GM23248 (cell line): ENCODE results near the gene KIF21A. TPM values are rescaled to one million over a fixed set of nuclear protein-coding genes. Genes with fewer than 3 reads are reported as not detected.

ENCODE experiments used
- DNase-seq: peaks from one replicate; pipeline ENCODE4 v3.0.0-alpha.2; 2015
- H2AFZ ChIP-seq: fragments of 200-600 bp; sonication (generic); 2 replicates; pipeline ENCODE4 v1.6.1; 2016; ENCODE audit warnings: antibody characterized with exemption
- H3F3A ChIP-seq: fragments of 200-600 bp; sonication (generic); 2 replicates; pipeline ENCODE4 v1.6.1; 2016; ENCODE audit warnings: mild to moderate bottlenecking, antibody characterized with exemption, mixed run types; ENCODE audit not compliant: insufficient read depth
- H3K27ac ChIP-seq: fragments of 200-600 bp; sonication (generic); 2 replicates; pipeline ENCODE4 v1.5.1; 2016; ENCODE audit warnings: mild to moderate bottlenecking
- H3K27me3 ChIP-seq: fragments of 200-600 bp; sonication (generic); replicated peaks from 2 replicates; pipeline ENCODE4 v1.6.1; 2016; ENCODE audit warnings: mild to moderate bottlenecking; ENCODE audit not compliant: insufficient read depth
- H3K36me3 ChIP-seq: fragments of 200-600 bp; sonication (generic); 2 replicates; pipeline ENCODE4 v1.6.1; 2016; ENCODE audit warnings: low read depth, mild to moderate bottlenecking
- H3K4me1 ChIP-seq: fragments of 200-600 bp; sonication (generic); 2 replicates; pipeline ENCODE4 v1.6.1; 2016; ENCODE audit warnings: mild to moderate bottlenecking; ENCODE audit not compliant: insufficient read depth
- H3K4me2 ChIP-seq: fragments of 200-600 bp; sonication (generic); one replicate; pipeline ENCODE4 v1.6.1; 2016; ENCODE audit warnings: mild to moderate bottlenecking; ENCODE audit not compliant: unreplicated experiment
- H3K4me3 ChIP-seq: fragments of 200-600 bp; sonication (generic); 2 replicates; pipeline ENCODE4 v1.5.1; 2016; ENCODE audit warnings: mild to moderate bottlenecking
- H3K79me2 ChIP-seq: fragments of 200-600 bp; sonication (generic); 2 replicates; pipeline ENCODE4 v1.6.1; 2016; ENCODE audit warnings: mild to moderate bottlenecking; ENCODE audit not compliant: insufficient read depth
- H3K9ac ChIP-seq: fragments of 200-600 bp; sonication (generic); 2 replicates; pipeline ENCODE4 v1.6.1; 2016; ENCODE audit warnings: mild to moderate bottlenecking
- H3K9me2 ChIP-seq: fragments of 200-600 bp; sonication (generic); 2 replicates; pipeline ENCODE4 v1.6.1; 2016; ENCODE audit warnings: mixed run types, mild to moderate bottlenecking, moderate library complexity; ENCODE audit not compliant: insufficient read depth
- H3K9me3 ChIP-seq: fragments of 200-600 bp; sonication (generic); one replicate; pipeline ENCODE4 v1.6.1; 2017; ENCODE audit warnings: low read depth
- H4K20me1 ChIP-seq: fragments of 200-600 bp; sonication (generic); 2 replicates; pipeline ENCODE4 v1.6.0; 2016; ENCODE audit not compliant: insufficient read depth
- EZH2 ChIP-seq: fragments of 200-600 bp; sonication (generic); IDR thresholded peaks from 2 replicates; pipeline ENCODE4 v1.6.1; 2018; ENCODE audit warnings: antibody characterized with exemption, mild to moderate bottlenecking; ENCODE audit not compliant: insufficient read depth, poor library complexity, severe bottlenecking
- EZH2phosphoT487 ChIP-seq: fragments of 200-600 bp; sonication (generic); IDR thresholded peaks from 2 replicates; pipeline ENCODE4 v1.6.1; 2018; ENCODE audit warnings: antibody characterized with exemption, moderate library complexity, mild to moderate bottlenecking, low read depth; ENCODE audit not compliant: insufficient read depth
- WGBS, 2 experiments: methylation state at CpG; one replicate each; pipeline ENCODE4 v1.1.6; 2015 to 2017; ENCODE audit warnings: low lambda C conversion rate in 2 of 2, low coverage in 1 of 2; ENCODE audit errors: missing lambda C conversion rate in 2 of 2; 5-methylcytosine and 5-hydroxymethylcytosine counted together
- in situ Hi-C: fragments of 300-500 bp; cut with MboI; formaldehyde crosslinking; loops from 2 replicates; pipeline ENCODE4 v1.15.0; 2020
- polyA plus RNA-seq: library from polyadenylated mRNA; unstranded; fragments of >200 nt; fragmentation: Nextera tagmentation; extraction: Ambion mirVana; gene quantifications from 2 replicates; pipeline ENCODE4 v1.2.1, GENCODE V29; 2016
- total RNA-seq: library from RNA; depleted of rRNA; stranded (reverse); fragments of >200 nt; shearing (Covaris generic); gene quantifications from 2 replicates; pipeline ENCODE4 v1.2.3, GENCODE V29; 2014

Gene KIF21A
- total and polyA plus RNA-seq, 2 experiments from 2014 or later: 1.1 to 2.4 TPM

DNA sequence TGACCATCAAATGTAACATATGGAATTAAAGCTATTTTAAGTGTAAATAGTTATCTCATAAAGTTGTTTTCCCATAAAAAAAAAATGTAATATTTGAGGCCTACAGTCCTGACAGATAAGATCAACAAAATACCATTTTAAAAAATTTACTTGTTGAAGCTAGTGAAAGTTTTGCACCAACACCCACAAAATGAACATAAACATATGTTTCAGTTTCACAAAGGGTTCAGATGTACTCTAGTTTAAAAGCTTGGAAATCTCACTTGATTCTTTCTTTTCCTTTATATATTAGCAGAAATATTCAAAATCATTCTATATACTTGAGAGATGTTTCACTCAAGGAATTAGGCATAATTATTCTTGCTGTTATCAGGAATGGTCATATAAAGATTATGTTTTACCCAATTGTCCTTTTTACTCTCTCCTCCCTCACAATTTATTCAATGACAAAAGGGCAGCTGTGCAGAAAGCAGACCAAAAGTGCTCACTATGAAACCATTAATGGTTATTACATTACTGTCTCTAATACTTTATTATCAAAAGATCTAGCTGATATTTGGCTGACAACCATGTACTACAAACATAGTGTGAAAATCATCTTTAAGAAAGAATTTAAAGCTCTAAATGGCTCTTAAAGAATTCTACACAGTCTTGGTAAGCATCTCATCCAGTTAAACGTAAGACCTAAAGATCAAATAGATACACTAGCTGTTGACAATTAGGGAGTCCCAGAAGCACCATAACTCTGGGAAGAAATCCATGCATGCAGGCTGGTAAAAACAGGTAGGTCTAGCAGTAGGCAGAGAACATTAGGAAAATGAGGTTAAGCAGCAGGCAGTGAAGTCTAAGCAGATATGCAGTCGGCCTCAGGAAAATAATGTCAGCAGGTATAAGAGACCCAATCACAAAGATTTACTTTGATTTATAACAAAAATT is 28.8 kb downstream of the KIF21A start:
- no peaks in the 10 kb centered on the region for H4K20me1 ChIP-seq
- no peaks in the 10 kb centered on the region for H3K79me2 ChIP-seq
- H3F3A ChIP-seq: no peaks in the 10 kb centered on the region
- WGBS, 2 experiments: 82 to 92% methylated on average over 2 of the region's 2 CpGs
- no peak overlapping the region for H3K27ac ChIP-seq
- no peak for DNase-seq
- H2AFZ ChIP-seq: no peak overlapping the region
- H3K4me2 ChIP-seq: no peak overlapping the region
- H3K9ac ChIP-seq: no peak overlapping the region
- no peaks in the 10 kb centered on the region for H3K4me1 ChIP-seq
- no peaks in the 10 kb centered on the region for H3K36me3 ChIP-seq
- no peak for TF ChIP-seq EZH2phosphoT487
- TF ChIP-seq EZH2: no peak
- in situ Hi-C loops: no loop called here
- no peak overlapping the region for H3K4me3 ChIP-seq
- no peaks in the 10 kb centered on the region for H3K9me2 ChIP-seq
- H3K9me3 ChIP-seq: no peaks in the 10 kb centered on the region
- no peaks in the 10 kb centered on the region for H3K27me3 ChIP-seq

GRCh38 chr12:39412210-39412609 is 30.7 kb downstream of the KIF21A start:
- H3K27me3 ChIP-seq: no peaks in the 10 kb centered on the region
- no peaks in the 10 kb centered on the region for H3K9me2 ChIP-seq
- no peak overlapping the region for H3K27ac ChIP-seq
- no peaks in the 10 kb centered on the region for H3K79me2 ChIP-seq
- H3K9ac ChIP-seq: no peak overlapping the region
- no peaks in the 10 kb centered on the region for H3K36me3 ChIP-seq
- in situ Hi-C loops: no loop called here
- H3K9me3 ChIP-seq: no peaks in the 10 kb centered on the region
- 61 to 63% methylated on average over 6 of the region's 6 CpGs for WGBS, 2 experiments
- no peaks in the 10 kb centered on the region for H4K20me1 ChIP-seq
- H3K4me1 ChIP-seq: no peaks in the 10 kb centered on the region
- H2AFZ ChIP-seq: no peak overlapping the region
- no peak overlapping the region for H3K4me3 ChIP-seq
- H3K4me2 ChIP-seq: no peak overlapping the region
- H3F3A ChIP-seq: no peaks in the 10 kb centered on the region
- TF ChIP-seq EZH2: no peak
- TF ChIP-seq EZH2phosphoT487: no peak
- DNase-seq: no peak

DNA sequence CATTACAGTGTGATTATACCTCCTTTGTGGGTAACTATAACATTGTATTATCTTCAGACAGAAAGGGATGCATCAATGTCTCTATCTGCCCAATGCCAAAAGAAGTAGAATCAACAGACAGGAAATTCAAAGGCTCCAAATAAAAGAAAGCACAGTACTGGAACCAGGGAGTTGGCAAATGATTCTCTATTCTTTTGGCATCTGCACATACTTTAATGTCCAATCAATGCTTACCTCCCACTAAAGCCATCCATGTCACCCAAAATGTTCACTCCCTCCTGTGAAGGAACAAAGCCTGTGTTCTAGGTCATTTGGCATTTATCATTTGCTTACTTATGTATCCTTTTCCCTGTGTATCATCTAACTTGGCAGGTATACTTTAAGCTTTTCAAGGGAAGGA is 36.7 kb downstream of the KIF21A start:
- Histone ChIP-seq H3K4me1 (no peaks in the 10 kb centered on the region), H3K27ac (no peak overlapping the region), H3K27me3 (no peaks in the 10 kb centered on the region), H2AFZ (no peak overlapping the region), H3K4me2 (no peak overlapping the region), H3K9me2 (no peaks in the 10 kb centered on the region), H3K4me3 (no peak overlapping the region), H3K79me2 (no peaks in the 10 kb centered on the region), H3K9me3 (no peaks in the 10 kb centered on the region), H3F3A (no peaks in the 10 kb centered on the region), H3K36me3 (no peaks in the 10 kb centered on the region), H3K9ac (no peak overlapping the region), H4K20me1 (no peaks in the 10 kb centered on the region)
- TF ChIP-seq EZH2phosphoT487 (no peak), EZH2 (no peak)
- DNase-seq: no peak
- in situ Hi-C loops: no loop called here

DNA sequence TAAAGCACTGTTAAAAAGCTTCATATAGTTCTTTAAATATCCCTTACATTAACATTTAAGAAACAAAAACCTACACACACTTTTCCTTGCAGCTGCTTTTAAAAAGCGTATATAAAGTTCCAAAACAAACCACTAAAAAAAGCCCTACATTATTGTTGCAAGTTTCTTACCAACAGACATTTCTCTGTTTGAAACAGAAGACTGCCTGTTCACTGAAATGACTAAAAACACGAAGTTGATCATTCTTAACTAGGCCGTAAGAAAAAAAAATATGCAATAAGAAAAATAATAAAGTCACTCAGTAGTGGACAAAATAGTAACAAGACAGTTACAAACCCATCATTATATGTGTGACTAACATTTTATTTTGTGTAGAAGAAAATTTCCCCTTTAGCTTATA is 37.3 kb downstream of the KIF21A start:
- Histone ChIP-seq H3K4me2 (no peak overlapping the region), H3K36me3 (no peaks in the 10 kb centered on the region), H3K4me1 (no peaks in the 10 kb centered on the region), H3K9ac (no peak overlapping the region), H3F3A (no peaks in the 10 kb centered on the region), H2AFZ (no peak overlapping the region), H3K27me3 (no peaks in the 10 kb centered on the region), H3K27ac (no peak overlapping the region), H4K20me1 (no peaks in the 10 kb centered on the region), H3K79me2 (no peaks in the 10 kb centered on the region), H3K4me3 (no peak overlapping the region), H3K9me3 (no peaks in the 10 kb centered on the region), H3K9me2 (no peaks in the 10 kb centered on the region)
- TF ChIP-seq EZH2phosphoT487: no peak
- TF ChIP-seq EZH2: no peak
- DNase-seq: no peak
- WGBS, 2 experiments: 93% methylated on average over 3 of the region's 3 CpGs
- in situ Hi-C loops: no loop called here

DNA sequence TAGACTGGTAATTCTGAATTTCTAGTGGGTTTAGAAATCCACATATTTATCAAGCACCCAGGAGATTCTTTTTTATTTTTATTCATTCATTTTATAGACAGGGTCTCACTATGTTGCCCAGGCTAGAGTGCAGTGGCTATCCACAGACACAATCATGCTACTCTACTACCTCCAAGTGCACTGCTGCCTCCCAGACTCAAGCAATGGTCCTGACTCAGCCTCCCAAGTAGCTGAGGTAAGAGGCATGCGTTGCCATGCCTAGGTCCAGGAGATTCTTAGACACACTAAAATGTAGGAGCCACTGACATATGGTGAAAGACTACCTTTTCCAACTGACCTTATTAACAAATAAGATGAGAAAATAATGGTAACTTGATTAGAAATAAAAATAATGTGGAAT is 38.9 kb downstream of the KIF21A start:
- Histone ChIP-seq H3K4me2 (no peak overlapping the region), H3K9me2 (no peaks in the 10 kb centered on the region), H3K4me3 (no peak overlapping the region), H3K9ac (no peak overlapping the region), H3F3A (no peaks in the 10 kb centered on the region), H4K20me1 (no peaks in the 10 kb centered on the region), H3K4me1 (no peaks in the 10 kb centered on the region), H2AFZ (no peak overlapping the region), H3K27ac (no peak overlapping the region), H3K79me2 (no peaks in the 10 kb centered on the region), H3K36me3 (no peaks in the 10 kb centered on the region), H3K9me3 (no peaks in the 10 kb centered on the region), H3K27me3 (no peaks in the 10 kb centered on the region)
- no peak for DNase-seq
- 88 to 96% methylated on average over 1 of the region's 1 CpG for WGBS, 2 experiments
- in situ Hi-C loops: no loop called here
- no peak for TF ChIP-seq EZH2phosphoT487
- no peak for TF ChIP-seq EZH2
